T47D (cell line): Measurements from ENCODE around the gene GNRHR.
"Not testable (repeated sequence)": the region's sequence is repeated elsewhere in the genome, so short reads cannot be mapped to it uniquely, and the experiment has no call there.

Source experiments
- DNase-seq, 2 experiments: peaks; one replicate each; pipeline versions ENCODE4 v3.0.0 to v3.0.0-alpha.2; 2011 to 2012; ENCODE audit warnings: low read depth in 1 of 2, low spot score in 1 of 2
- JUND ChIP-seq: IDR thresholded peaks from 2 replicates; pipeline ENCODE4 v1.6.1; 2012; ENCODE audit warnings: low read depth
- in situ Hi-C: cut with HindIII; loops from 2 replicates; pipeline ENCODE4 v1.10.0; 2016; ENCODE audit warnings: low sequenced_read_pairs, low pct_unique_long_range_greater_than_20kb

Gene GNRHR

GRCh38 chr4:67751260-67751659 lies 2.9 kb downstream of the GNRHR start:
- DNase-seq = no peak
- in situ Hi-C loops = no loop called here

GRCh38 chr4:67750691-67751090 lies 3.5 kb downstream of the GNRHR start:
- DNase-seq = no peak
- in situ Hi-C loops = no loop called here

More at GRCh38 chr4:67751260-67751659, 2.9 kb downstream of the GNRHR start:
- TF ChIP-seq JUND = no peak

GRCh38 chr4:67749286-67749685 lies 4.9 kb downstream of the GNRHR start:
- DNase-seq = no peak
- TF ChIP-seq JUND = no peak
- in situ Hi-C loops = no loop called here

More at GRCh38 chr4:67750691-67751090, 3.5 kb downstream of the GNRHR start:
- no peak for TF ChIP-seq JUND

GRCh38 chr4:67746797-67747495 lies 7.2 kb downstream of the GNRHR start:
- no peak for TF ChIP-seq JUND
- in situ Hi-C loops = no loop called here
- DNase-seq = peak in 1 of 2 experiments; percentile 19

- TF ChIP-seq JUND = no peak
- in situ Hi-C loops = no loop called here
- DNase-seq = no peak
These were observed 9.5 kb downstream of the GNRHR start for GRCh38 chr4:67744561-67745283.

- TF ChIP-seq JUND = no peak
- in situ Hi-C loops = no loop called here
- DNase-seq = no peak
These were observed 11.0 kb downstream of the GNRHR start for GRCh38 chr4:67743194-67743593.

- DNase-seq = no peak
- in situ Hi-C loops = no loop called here
- TF ChIP-seq JUND = no peak
These were observed 17.9 kb downstream of the GNRHR start for GRCh38 chr4:67736262-67736661.

- in situ Hi-C loops = no loop called here
- DNase-seq = no peak
These were observed 18.9 kb downstream of the GNRHR start for GRCh38 chr4:67735325-67735724.

GRCh38 chr4:67730511-67730910 lies 23.7 kb downstream of the GNRHR start:
- in situ Hi-C loops, DNase-seq: not testable (repeated sequence)

More at GRCh38 chr4:67735325-67735724, 18.9 kb downstream of the GNRHR start:
- no peak for TF ChIP-seq JUND

GRCh38 chr4:67727124-67727850 lies 26.9 kb downstream of the GNRHR start:
- no peak for TF ChIP-seq JUND
- no peak for DNase-seq

GRCh38 chr4:67725981-67726380 lies 28.2 kb downstream of the GNRHR start:
- in situ Hi-C loops = no loop called here
- TF ChIP-seq JUND = no peak
- no peak for DNase-seq

More at GRCh38 chr4:67727124-67727850, 26.9 kb downstream of the GNRHR start:
- in situ Hi-C loops = no loop called here

- TF ChIP-seq JUND = no peak
- in situ Hi-C loops = no loop called here
- no peak for DNase-seq
These were observed 29.1 kb downstream of the GNRHR start for GRCh38 chr4:67725132-67725531.

- TF ChIP-seq JUND = no peak
- in situ Hi-C loops = no loop called here
- DNase-seq = no peak
These were observed 30.2 kb downstream of the GNRHR start for GRCh38 chr4:67723949-67724348.
